DND-41 (cell line): ENCODE results near the gene TBCD.
"Not testable (repeated sequence)": the region's sequence is repeated elsewhere in the genome, so short reads cannot be mapped to it uniquely, and the experiment has no call there.

Experiments used
- ATAC-seq: fragments of 200-7000 bp; cut with Tn5 transposase; 3 replicates; pipeline ENCODE4 v1.9.1; 2021; ENCODE audit warnings: low read depth; ENCODE audit not compliant: insufficient read depth
- DNase-seq: peaks from one replicate; pipeline ENCODE4 v3.0.0-alpha.2; 2020
- H2AFZ ChIP-seq: 2 replicates; pipeline ENCODE4 v1.6.0; 2012; ENCODE audit warnings: low read depth, low read length
- H3K27ac ChIP-seq: 2 replicates; pipeline ENCODE4 v1.5.1; 2012; ENCODE audit warnings: low read length, inconsistent platforms
- H3K27me3 ChIP-seq: fragments of 200-600 bp; sonication (generic); 2 replicates; pipeline ENCODE4 v1.6.0; 2012; ENCODE audit warnings: low read length, mild to moderate bottlenecking, inconsistent platforms; ENCODE audit not compliant: insufficient read depth, poor library complexity
- H3K36me3 ChIP-seq: 2 replicates; pipeline ENCODE4 v1.5.1; 2012; ENCODE audit warnings: low read length, inconsistent platforms; ENCODE audit not compliant: insufficient read depth
- H3K4me1 ChIP-seq: 2 replicates; pipeline ENCODE4 v1.5.1; 2012; ENCODE audit warnings: mild to moderate bottlenecking, low read length; ENCODE audit not compliant: insufficient read depth
- H3K4me2 ChIP-seq: 2 replicates; pipeline ENCODE4 v1.6.0; 2012; ENCODE audit warnings: mild to moderate bottlenecking, moderate library complexity, low read length, inconsistent platforms; ENCODE audit not compliant: insufficient read depth
- H3K4me3 ChIP-seq, 2 experiments: fragments of 200-600 bp in 1 of 2; shearing (Covaris generic) in 1 of 2; 2 replicates each; pipeline ENCODE4 v1.5.1; 2012 to 2016; ENCODE audit warnings: inconsistent platforms in 2 of 2, low read length in 2 of 2, mild to moderate bottlenecking in 2 of 2, low read depth in 1 of 2, moderate library complexity in 1 of 2
- H3K79me2 ChIP-seq: 2 replicates; pipeline ENCODE4 v1.6.0; 2012; ENCODE audit warnings: low read length, inconsistent platforms; ENCODE audit not compliant: insufficient read depth
- H3K9ac ChIP-seq: 2 replicates; pipeline ENCODE4 v1.6.0; 2012; ENCODE audit warnings: low read depth, mild to moderate bottlenecking, inconsistent platforms, low read length, moderate library complexity
- H3K9me3 ChIP-seq: 2 replicates; pipeline ENCODE4 v1.5.1; 2012; ENCODE audit warnings: low read length, moderate library complexity, mild to moderate bottlenecking, inconsistent platforms; ENCODE audit not compliant: insufficient read depth, severe bottlenecking
- H4K20me1 ChIP-seq: 2 replicates; pipeline ENCODE4 v1.6.0; 2012; ENCODE audit warnings: low read length; ENCODE audit not compliant: insufficient read depth
- CTCF ChIP-seq: IDR thresholded peaks from 2 replicates; pipeline ENCODE4 v1.5.1; 2012; ENCODE audit warnings: borderline replicate concordance, low read length, moderate library complexity, mild to moderate bottlenecking; ENCODE audit not compliant: poor library complexity, severe bottlenecking; ENCODE audit errors: extremely low read depth
- EZH2 ChIP-seq: IDR thresholded peaks from 3 replicates; pipeline ENCODE4 v1.6.1; 2012; ENCODE audit warnings: borderline replicate concordance, low read depth, mild to moderate bottlenecking, moderate library complexity, low read length, inconsistent platforms; ENCODE audit not compliant: severe bottlenecking

Gene TBCD

GRCh38 chr17:82949361-82949760, 197.5 kb downstream of the TBCD start:
- H4K20me1 ChIP-seq, result no peaks in the 10 kb centered on the region
- H3K4me2 ChIP-seq, result no peak overlapping the region
- H3K36me3 ChIP-seq, result peaks cover 75% of the 10 kb centered on the region
- H2AFZ ChIP-seq, result no peak overlapping the region
- no peak overlapping the region for H3K4me3 ChIP-seq
- no peaks in the 10 kb centered on the region for H3K27me3 ChIP-seq
- no peaks in the 10 kb centered on the region for H3K4me1 ChIP-seq
- no peak overlapping the region for H3K27ac ChIP-seq
- TF ChIP-seq CTCF, result no peak
- peaks cover 20% of the 10 kb centered on the region for H3K9me3 ChIP-seq
- ATAC-seq (no peak), DNase-seq (no peak)
- no peak overlapping the region for H3K9ac ChIP-seq
- H3K79me2 ChIP-seq, result 0 out of 2 replicates have a peak, but pooled peaks cover 3% of the 10 kb centered on the region

DNA sequence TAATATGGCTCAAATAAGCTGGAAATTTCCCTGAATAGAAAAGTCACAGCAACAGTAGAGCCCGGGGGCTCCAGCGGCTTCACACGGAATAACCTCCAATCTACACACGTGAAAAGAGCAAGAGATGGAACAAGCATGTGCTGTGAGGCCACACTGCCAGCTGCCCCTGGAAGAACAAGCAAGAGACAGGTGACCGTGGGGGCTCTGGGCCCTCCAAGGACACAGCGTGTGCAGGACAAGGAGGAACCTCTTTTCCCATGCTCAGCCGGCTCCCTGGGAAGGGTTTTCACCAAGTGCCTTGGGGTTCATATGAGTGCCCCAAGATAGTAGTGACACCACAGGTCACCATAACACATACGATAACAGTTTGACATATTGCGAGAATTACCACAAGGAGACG, 198.1 kb downstream of the TBCD start:
- Histone ChIP-seq H3K79me2 (0 out of 2 replicates have a peak, but pooled peaks cover 3% of the 10 kb centered on the region), H3K4me3 (no peak overlapping the region), H3K27me3 (no peaks in the 10 kb centered on the region), H3K4me2 (no peak overlapping the region), H3K36me3 (peaks cover 69% of the 10 kb centered on the region), H4K20me1 (no peaks in the 10 kb centered on the region), H2AFZ (no peak overlapping the region), H3K9me3 (peaks cover 13% of the 10 kb centered on the region), H3K27ac (no peak overlapping the region), H3K9ac (no peak overlapping the region), H3K4me1 (no peaks in the 10 kb centered on the region)
- DNase-seq (no peak), ATAC-seq (no peak)
- TF ChIP-seq EZH2 (no peak), CTCF (no peak)

- DNase-seq (no peak), ATAC-seq (no peak)
- Histone ChIP-seq H3K4me3 (no peak overlapping the region), H3K9ac (no peak overlapping the region), H4K20me1 (no peaks in the 10 kb centered on the region), H3K4me2 (no peak overlapping the region), H2AFZ (no peak overlapping the region), H3K4me1 (no peaks in the 10 kb centered on the region), H3K27me3 (no peaks in the 10 kb centered on the region), H3K27ac (no peak overlapping the region), H3K36me3 (peaks cover 67% of the 10 kb centered on the region), H3K79me2 (0 out of 2 replicates have a peak, but pooled peaks cover 3% of the 10 kb centered on the region), H3K9me3 (peaks cover 7% of the 10 kb centered on the region)
- no peak for TF ChIP-seq EZH2
Measured at GRCh38 chr17:82950525-82951102, 198.7 kb downstream of the TBCD start.

DNA sequence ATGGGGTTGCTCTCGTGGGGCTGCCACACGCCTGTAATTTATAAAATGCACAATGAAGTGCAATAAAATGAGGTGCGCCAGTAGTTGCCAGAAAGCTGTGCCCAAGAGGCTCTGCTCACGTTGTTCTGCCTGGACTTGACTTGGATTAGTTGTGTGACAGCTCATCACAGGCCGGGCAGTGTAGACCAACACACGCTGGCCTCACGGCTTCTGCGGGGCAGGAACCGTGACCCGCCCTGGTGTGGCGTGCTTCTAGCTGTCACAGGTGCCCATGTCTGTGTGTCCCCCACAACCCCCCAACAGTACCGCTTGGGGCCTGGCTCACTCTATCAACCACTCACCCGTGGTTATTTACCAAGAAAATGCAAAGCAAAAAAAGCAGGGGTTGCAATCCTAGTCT, 200.2 kb downstream of the TBCD start:
- no peaks in the 10 kb centered on the region for H3K9me3 ChIP-seq
- TF ChIP-seq CTCF (no peak), EZH2 (no peak)
- H3K27ac ChIP-seq, result no peak overlapping the region
- H3K4me1 ChIP-seq, result no peaks in the 10 kb centered on the region
- no peaks in the 10 kb centered on the region for H3K27me3 ChIP-seq
- H4K20me1 ChIP-seq, result no peaks in the 10 kb centered on the region
- H3K36me3 ChIP-seq, result peaks cover 66% of the 10 kb centered on the region
- no peak overlapping the region for H2AFZ ChIP-seq
- H3K4me3 ChIP-seq, result no peak overlapping the region
- no peak overlapping the region for H3K9ac ChIP-seq
- H3K4me2 ChIP-seq, result no peak overlapping the region
- no peak for DNase-seq
- no peak for ATAC-seq
- peaks cover 11% of the 10 kb centered on the region; the same call in 1 of the 2 replicates for H3K79me2 ChIP-seq

- Histone ChIP-seq H3K79me2 (peaks cover 14% of the 10 kb centered on the region; the same call in 1 of the 2 replicates), H3K36me3 (peaks cover 68% of the 10 kb centered on the region)
- H3K4me1 ChIP-seq, H3K27me3 ChIP-seq, H4K20me1 ChIP-seq, H3K4me3 ChIP-seq, DNase-seq, H3K27ac ChIP-seq, H3K4me2 ChIP-seq, H2AFZ ChIP-seq, H3K9me3 ChIP-seq, ATAC-seq, H3K9ac ChIP-seq: not testable (repeated sequence)
Measured at GRCh38 chr17:82955106-82955505, 203.2 kb downstream of the TBCD start.

GRCh38 chr17:82955627-82956026, 203.8 kb downstream of the TBCD start:
- H3K27ac ChIP-seq, H3K9me3 ChIP-seq, DNase-seq, H3K4me3 ChIP-seq, H3K4me1 ChIP-seq, ATAC-seq, H2AFZ ChIP-seq, H3K9ac ChIP-seq, H4K20me1 ChIP-seq, H3K27me3 ChIP-seq, H3K4me2 ChIP-seq: not testable (repeated sequence)
- Histone ChIP-seq H3K79me2 (peaks cover 14% of the 10 kb centered on the region; the same call in 1 of the 2 replicates), H3K36me3 (peaks cover 69% of the 10 kb centered on the region)
